Measurements from ENCODE around the gene ZC3H12D.
A peak's percentile ranks its signal among the peaks of the same experiment; 100 is the strongest.

The ZC3H12D gene

GRCh38 chr6:149431905-149432775, 52.7 kb downstream of the ZC3H12D start:
- Histone ChIP-seq H3K27me3 (ENCODE audit: insufficient read depth, low read length) (no peaks in the 10 kb centered on the region), H3K9me3 (ENCODE audit: low read length) (no peaks in the 10 kb centered on the region), H3K36me3 (ENCODE audit: insufficient read depth, low read length) (no peaks in the 10 kb centered on the region), H3K79me2 (ENCODE audit: insufficient read depth, low read length) (no peaks in the 10 kb centered on the region), H3F3A (ENCODE audit: insufficient read depth, low read length) (no peaks in the 10 kb centered on the region), H3K4me3 (ENCODE audit: low read depth, low read length, poor library complexity, severe bottlenecking) (no peak overlapping the region), H3K9me2 (ENCODE audit: low read depth, low read length) (no peaks in the 10 kb centered on the region), H4K20me1 (ENCODE audit: insufficient read depth, low read length) (no peaks in the 10 kb centered on the region), H3K9ac (ENCODE audit: low read length) (no peak overlapping the region), H3K4me1 (ENCODE audit: insufficient read depth, low read length, severe bottlenecking) (no peaks in the 10 kb centered on the region), H2AFZ (ENCODE audit: low read length) (no peak overlapping the region), H3K27ac (ENCODE audit: low read depth, low read length, poor library complexity, severe bottlenecking) (no peak overlapping the region), H3K4me2 (ENCODE audit: low read length) (0 out of 2 replicates have a peak overlapping the region, but pooled peaks have one; percentile 29)
- peak; percentile 97 for TF ChIP-seq CTCF (IDR thresholded peaks at IDR 0.05; ENCODE audit: low read length)
- no peak for TF ChIP-seq EZH2 (IDR thresholded peaks at IDR 0.05; ENCODE audit: borderline replicate concordance, low read length)

GRCh38 chr6:149429427-149430360, 55.1 kb downstream of the ZC3H12D start:
- Histone ChIP-seq H3K27me3 (ENCODE audit: insufficient read depth, low read length) (no peaks in the 10 kb centered on the region), H3K9me3 (ENCODE audit: low read length) (no peaks in the 10 kb centered on the region), H3K36me3 (ENCODE audit: insufficient read depth, low read length) (no peaks in the 10 kb centered on the region), H2AFZ (ENCODE audit: low read length) (no peak overlapping the region), H3K4me2 (ENCODE audit: low read length) (no peak overlapping the region), H3F3A (ENCODE audit: insufficient read depth, low read length) (no peaks in the 10 kb centered on the region), H3K4me3 (ENCODE audit: low read depth, low read length, poor library complexity, severe bottlenecking) (no peak overlapping the region), H3K4me1 (ENCODE audit: insufficient read depth, low read length, severe bottlenecking) (no peaks in the 10 kb centered on the region), H3K9me2 (ENCODE audit: low read depth, low read length) (no peaks in the 10 kb centered on the region), H4K20me1 (ENCODE audit: insufficient read depth, low read length) (no peaks in the 10 kb centered on the region), H3K9ac (ENCODE audit: low read length) (no peak overlapping the region), H3K27ac (ENCODE audit: low read depth, low read length, poor library complexity, severe bottlenecking) (no peak overlapping the region), H3K79me2 (ENCODE audit: insufficient read depth, low read length) (no peaks in the 10 kb centered on the region)
- TF ChIP-seq CTCF (IDR thresholded peaks at IDR 0.05; ENCODE audit: low read length) (no peak), EZH2 (IDR thresholded peaks at IDR 0.05; ENCODE audit: borderline replicate concordance, low read length) (no peak)

- Histone ChIP-seq H2AFZ (ENCODE audit: low read length) (no peak overlapping the region), H3K36me3 (ENCODE audit: insufficient read depth, low read length) (no peaks in the 10 kb centered on the region), H3K9me2 (ENCODE audit: low read depth, low read length) (no peaks in the 10 kb centered on the region), H3F3A (ENCODE audit: insufficient read depth, low read length) (no peaks in the 10 kb centered on the region), H3K9ac (ENCODE audit: low read length) (no peak overlapping the region), H3K4me2 (ENCODE audit: low read length) (no peak overlapping the region), H3K79me2 (ENCODE audit: insufficient read depth, low read length) (no peaks in the 10 kb centered on the region), H3K27me3 (ENCODE audit: insufficient read depth, low read length) (no peaks in the 10 kb centered on the region), H3K27ac (ENCODE audit: low read depth, low read length, poor library complexity, severe bottlenecking) (no peak overlapping the region), H3K4me3 (ENCODE audit: low read depth, low read length, poor library complexity, severe bottlenecking) (no peak overlapping the region), H3K4me1 (ENCODE audit: insufficient read depth, low read length, severe bottlenecking) (no peaks in the 10 kb centered on the region), H4K20me1 (ENCODE audit: insufficient read depth, low read length) (no peaks in the 10 kb centered on the region), H3K9me3 (ENCODE audit: low read length) (no peaks in the 10 kb centered on the region)
- TF ChIP-seq CTCF (IDR thresholded peaks at IDR 0.05; ENCODE audit: low read length), result no peak
- TF ChIP-seq EZH2 (IDR thresholded peaks at IDR 0.05; ENCODE audit: borderline replicate concordance, low read length), result no peak
Observed at GRCh38 chr6:149428606-149429005, 56.2 kb downstream of the ZC3H12D start.

All from OCI-LY1 (cell line).